ENCODE results near the gene FAM83C.

DNA sequence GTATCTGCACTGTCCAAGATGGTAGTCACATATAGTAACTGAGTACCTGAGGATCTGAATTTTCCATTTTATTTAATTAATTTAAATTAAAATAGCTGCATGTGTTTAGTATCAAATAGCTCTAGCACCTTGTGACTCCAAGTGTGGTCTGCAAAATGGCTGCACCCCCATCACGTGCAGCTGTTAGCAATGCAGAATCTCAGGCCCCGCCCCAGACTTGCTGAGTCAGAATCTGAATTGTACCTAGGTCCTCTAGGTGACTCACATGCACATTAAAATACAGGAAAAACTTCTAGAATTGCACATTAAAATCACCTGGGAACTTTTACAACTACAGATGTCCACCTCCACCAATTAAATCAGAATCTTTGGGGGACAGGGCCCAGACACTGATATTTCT, 19.2 kb upstream of the FAM83C start:
- TF ChIP-seq, protein P1, sequence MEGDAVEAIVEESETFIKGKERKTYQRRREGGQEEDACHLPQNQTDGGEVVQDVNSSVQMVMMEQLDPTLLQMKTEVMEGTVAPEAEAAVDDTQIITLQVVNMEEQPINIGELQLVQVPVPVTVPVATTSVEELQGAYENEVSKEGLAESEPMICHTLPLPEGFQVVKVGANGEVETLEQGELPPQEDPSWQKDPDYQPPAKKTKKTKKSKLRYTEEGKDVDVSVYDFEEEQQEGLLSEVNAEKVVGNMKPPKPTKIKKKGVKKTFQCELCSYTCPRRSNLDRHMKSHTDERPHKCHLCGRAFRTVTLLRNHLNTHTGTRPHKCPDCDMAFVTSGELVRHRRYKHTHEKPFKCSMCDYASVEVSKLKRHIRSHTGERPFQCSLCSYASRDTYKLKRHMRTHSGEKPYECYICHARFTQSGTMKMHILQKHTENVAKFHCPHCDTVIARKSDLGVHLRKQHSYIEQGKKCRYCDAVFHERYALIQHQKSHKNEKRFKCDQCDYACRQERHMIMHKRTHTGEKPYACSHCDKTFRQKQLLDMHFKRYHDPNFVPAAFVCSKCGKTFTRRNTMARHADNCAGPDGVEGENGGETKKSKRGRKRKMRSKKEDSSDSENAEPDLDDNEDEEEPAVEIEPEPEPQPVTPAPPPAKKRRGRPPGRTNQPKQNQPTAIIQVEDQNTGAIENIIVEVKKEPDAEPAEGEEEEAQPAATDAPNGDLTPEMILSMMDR (IDR thresholded peaks at IDR 0.05; ENCODE audit: low read depth, low read length), result no peak
- no peak for TF ChIP-seq EZH2phosphoT487 (IDR thresholded peaks at IDR 0.05; ENCODE audit: low read depth)

Data from OCI-LY3 (cell line).